ENCODE measurements around the gene CHPF2.
A peak's percentile ranks its signal among the peaks of the same experiment; 100 is the strongest.

CHPF2 gene

DNA sequence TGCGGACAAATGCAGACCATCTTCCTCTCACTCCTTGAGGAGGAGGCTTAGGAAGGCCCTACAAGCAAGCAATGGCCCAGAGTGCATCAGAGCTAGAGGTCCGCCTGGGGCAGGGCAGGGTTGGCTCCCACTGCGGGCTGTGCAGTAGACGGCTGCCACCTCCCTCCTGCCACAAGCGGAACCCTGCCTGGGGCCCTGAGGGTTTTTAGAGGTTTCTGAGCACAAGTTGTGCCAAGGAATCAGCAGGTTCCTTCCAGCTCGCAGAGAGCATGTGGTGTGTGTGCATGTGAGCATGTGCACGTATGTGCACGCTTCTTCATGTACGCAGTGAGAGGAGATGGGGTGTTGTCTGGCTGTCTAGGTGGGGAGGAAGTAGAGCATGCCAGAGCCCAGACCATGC lies 42.1 kb downstream of the CHPF2 start:
- Histone ChIP-seq H3K4me1 (ENCODE audit: control insufficient read depth, insufficient read depth, low read length) (peaks cover 27% of the 10 kb centered on the region), H3K4me3 (ENCODE audit: low read length) (no peak overlapping the region), H3K9ac (ENCODE audit: low read length) (no peak overlapping the region), H3K9me3 (ENCODE audit: control insufficient read depth, low read length) (no peaks in the 10 kb centered on the region), H3K27me3 (replicated peaks; ENCODE audit: control insufficient read depth, insufficient read depth, low read length) (peaks cover 16% of the 10 kb centered on the region), H3K36me3 (ENCODE audit: control insufficient read depth, insufficient read depth, low read length, severe bottlenecking) (no peaks in the 10 kb centered on the region)
- no peak for DNase-seq (ENCODE audit: low read depth)

GRCh38 chr7:151274936-151275812 lies 42.9 kb downstream of the CHPF2 start:
- peaks cover 24% of the 10 kb centered on the region for H3K27me3 ChIP-seq (replicated peaks; ENCODE audit: control insufficient read depth, insufficient read depth, low read length)
- peaks cover 27% of the 10 kb centered on the region for H3K4me1 ChIP-seq (ENCODE audit: control insufficient read depth, insufficient read depth, low read length)
- H3K4me3 ChIP-seq (ENCODE audit: low read length), result no peak overlapping the region
- DNase-seq (ENCODE audit: low read depth), result no peak
- no peak overlapping the region for H3K9ac ChIP-seq (ENCODE audit: low read length)
- H3K9me3 ChIP-seq (ENCODE audit: control insufficient read depth, low read length), result no peaks in the 10 kb centered on the region
- H3K36me3 ChIP-seq (ENCODE audit: control insufficient read depth, insufficient read depth, low read length, severe bottlenecking), result no peaks in the 10 kb centered on the region

DNA sequence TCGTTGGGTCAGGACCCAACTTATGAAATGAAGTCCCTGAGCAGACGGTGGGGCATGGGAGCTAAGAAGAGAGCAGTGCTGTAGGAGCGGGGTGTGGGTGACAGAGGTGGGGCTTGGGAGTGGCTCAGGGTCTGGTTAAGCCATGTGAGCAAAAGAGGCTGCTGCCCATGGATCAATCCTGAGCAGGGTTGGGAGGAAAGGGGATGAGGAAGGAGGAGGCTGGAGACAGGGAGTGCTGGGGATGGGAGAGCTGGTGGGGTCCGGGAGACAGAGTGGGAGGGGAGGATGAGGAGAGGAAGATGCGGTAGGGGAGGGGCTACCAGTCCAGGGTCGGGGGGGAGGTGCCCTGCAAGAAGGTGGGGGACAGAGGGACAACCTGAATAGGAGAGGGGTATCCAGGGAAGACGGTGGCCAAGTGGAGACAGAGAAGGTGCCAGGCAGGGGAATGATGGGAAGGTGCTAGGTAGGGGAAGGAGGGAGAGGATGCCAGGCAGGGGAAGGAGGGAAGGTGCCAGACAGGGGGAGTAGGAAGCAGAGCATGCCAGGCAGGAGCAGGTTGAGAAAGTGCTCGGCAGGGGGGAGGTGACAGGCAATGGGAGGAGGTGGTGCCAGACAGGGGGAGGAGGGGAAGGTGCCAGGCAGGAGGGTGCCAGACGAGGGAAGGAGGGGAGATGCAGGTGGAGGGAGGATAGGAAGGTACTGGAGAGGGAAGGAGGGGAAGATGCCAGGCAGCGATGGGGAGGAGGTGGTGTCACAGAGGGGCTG lies 43.7 kb downstream of the CHPF2 start:
- no peaks in the 10 kb centered on the region for H3K36me3 ChIP-seq (ENCODE audit: control insufficient read depth, insufficient read depth, low read length, severe bottlenecking)
- peaks cover 30% of the 10 kb centered on the region for H3K27me3 ChIP-seq (replicated peaks; ENCODE audit: control insufficient read depth, insufficient read depth, low read length)
- DNase-seq (ENCODE audit: low read depth), result no peak
- H3K9me3 ChIP-seq (ENCODE audit: control insufficient read depth, low read length), result no peaks in the 10 kb centered on the region
- no peak overlapping the region for H3K4me3 ChIP-seq (ENCODE audit: low read length)
- no peak overlapping the region for H3K9ac ChIP-seq (ENCODE audit: low read length)
- H3K4me1 ChIP-seq (ENCODE audit: control insufficient read depth, insufficient read depth, low read length), result peaks cover 25% of the 10 kb centered on the region

DNA sequence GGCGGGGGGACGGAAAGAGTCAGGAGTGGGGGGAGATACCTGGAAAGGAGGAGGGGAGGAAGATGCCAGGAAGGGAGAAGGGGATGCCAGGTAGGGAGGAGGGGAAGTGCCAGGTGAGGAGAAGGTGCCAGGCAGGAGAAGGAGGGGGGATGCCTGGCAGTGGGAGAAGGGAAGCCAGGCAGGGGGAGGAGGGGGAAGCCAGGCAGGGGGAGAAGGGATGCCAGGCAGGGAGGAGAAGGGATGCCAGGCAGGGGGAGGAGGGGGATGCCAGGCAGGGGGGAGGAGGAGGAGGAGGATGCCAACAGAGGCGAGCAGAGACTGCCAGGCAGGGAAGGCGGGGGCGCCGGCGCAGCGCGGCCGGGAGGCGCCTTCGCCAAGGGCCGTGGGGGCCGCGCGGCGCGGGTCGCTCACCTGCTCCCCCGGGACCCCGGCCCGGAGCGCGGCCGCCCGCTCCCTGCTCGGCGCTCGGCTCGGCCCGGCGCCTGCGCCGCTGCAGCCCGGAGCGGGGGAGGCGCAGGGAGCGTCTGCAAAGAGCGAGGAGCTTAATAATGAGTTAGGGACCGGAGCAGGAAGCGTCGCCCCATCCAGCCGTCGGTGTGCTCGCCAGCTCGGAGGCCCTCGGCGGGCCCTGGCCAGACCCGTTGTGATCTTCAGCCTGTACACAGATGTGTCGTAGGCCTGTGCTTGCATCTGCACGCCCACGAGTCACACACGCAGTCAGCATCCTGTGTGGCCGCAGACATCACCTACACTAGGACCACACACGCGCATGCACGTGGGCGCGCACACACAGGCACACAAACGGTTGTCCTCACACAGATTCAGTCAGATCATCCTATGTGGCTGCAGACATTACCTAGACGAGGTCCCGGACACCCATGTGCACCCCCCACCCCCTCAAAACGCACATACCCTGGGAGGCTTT lies 44.6 kb downstream of the CHPF2 start:
- H3K36me3 ChIP-seq (ENCODE audit: control insufficient read depth, insufficient read depth, low read length, severe bottlenecking), result no peaks in the 10 kb centered on the region
- H3K27me3 ChIP-seq (replicated peaks; ENCODE audit: control insufficient read depth, insufficient read depth, low read length), result peaks cover 39% of the 10 kb centered on the region
- peak; percentile 83 for DNase-seq (ENCODE audit: low read depth)
- no peaks in the 10 kb centered on the region for H3K9me3 ChIP-seq (ENCODE audit: control insufficient read depth, low read length)
- peaks cover 16% of the 10 kb centered on the region for H3K4me1 ChIP-seq (ENCODE audit: control insufficient read depth, insufficient read depth, low read length)
- peak overlapping the region; percentile 69 for H3K4me3 ChIP-seq (ENCODE audit: low read length)
- H3K9ac ChIP-seq (ENCODE audit: low read length), result peak overlapping the region; percentile 58

- Histone ChIP-seq H3K4me1 (ENCODE audit: control insufficient read depth, insufficient read depth, low read length) (peaks cover 9% of the 10 kb centered on the region), H3K27me3 (replicated peaks; ENCODE audit: control insufficient read depth, insufficient read depth, low read length) (peaks cover 42% of the 10 kb centered on the region), H3K9ac (ENCODE audit: low read length) (no peak overlapping the region), H3K9me3 (ENCODE audit: control insufficient read depth, low read length) (no peaks in the 10 kb centered on the region), H3K4me3 (ENCODE audit: low read length) (no peak overlapping the region), H3K36me3 (ENCODE audit: control insufficient read depth, insufficient read depth, low read length, severe bottlenecking) (no peaks in the 10 kb centered on the region)
- no peak for DNase-seq (ENCODE audit: low read depth)
These were observed 45.3 kb downstream of the CHPF2 start for GRCh38 chr7:151277631-151278030.

DNA sequence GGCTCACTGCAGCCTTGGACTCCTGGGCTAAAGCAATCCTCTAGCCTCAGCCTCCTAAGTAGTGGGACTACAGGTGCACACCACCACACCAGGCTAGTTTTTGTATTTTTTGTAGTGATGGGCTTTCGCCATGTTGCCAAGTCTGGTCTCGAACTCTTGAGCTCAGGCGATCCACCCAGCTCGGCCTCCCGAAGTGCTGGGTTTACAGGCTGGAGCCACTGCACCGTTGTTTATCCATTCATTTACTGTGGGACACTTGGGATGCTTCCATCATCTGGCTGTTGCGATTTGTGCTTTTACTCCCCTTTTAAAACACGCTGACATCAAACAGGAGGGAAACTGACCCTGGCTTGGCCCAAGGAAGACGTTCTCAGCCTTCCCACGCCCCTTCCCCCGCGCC lies 46.7 kb downstream of the CHPF2 start:
- peaks cover 8% of the 10 kb centered on the region for H3K9me3 ChIP-seq (ENCODE audit: control insufficient read depth, low read length)
- no peak overlapping the region for H3K9ac ChIP-seq (ENCODE audit: low read length)
- DNase-seq (ENCODE audit: low read depth), result no peak
- peaks cover 46% of the 10 kb centered on the region for H3K27me3 ChIP-seq (replicated peaks; ENCODE audit: control insufficient read depth, insufficient read depth, low read length)
- no peaks in the 10 kb centered on the region for H3K36me3 ChIP-seq (ENCODE audit: control insufficient read depth, insufficient read depth, low read length, severe bottlenecking)
- peaks cover 5% of the 10 kb centered on the region for H3K4me1 ChIP-seq (ENCODE audit: control insufficient read depth, insufficient read depth, low read length)
- H3K4me3 ChIP-seq (ENCODE audit: low read length), result no peak overlapping the region

DNA sequence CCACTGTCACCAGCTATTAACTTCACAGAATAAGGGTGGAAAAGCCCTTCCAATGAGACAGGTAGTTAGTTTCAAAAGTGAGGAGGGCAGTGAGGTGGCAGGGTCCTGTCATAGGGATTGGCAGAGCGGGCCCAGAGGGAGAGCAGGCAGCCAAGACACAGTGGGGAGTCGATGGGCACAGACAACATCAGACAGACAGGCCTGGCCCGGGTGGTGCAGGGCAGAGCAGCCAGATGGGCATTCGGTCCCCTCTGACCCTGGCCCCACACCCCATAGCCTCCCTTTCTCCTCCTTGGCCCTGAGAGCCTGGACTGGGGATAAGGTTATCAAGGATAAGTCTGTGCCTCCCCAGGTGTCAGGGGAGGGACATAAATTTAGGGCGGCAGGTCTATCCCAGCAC lies 47.6 kb downstream of the CHPF2 start:
- Histone ChIP-seq H3K9me3 (ENCODE audit: control insufficient read depth, low read length) (peaks cover 8% of the 10 kb centered on the region), H3K4me1 (ENCODE audit: control insufficient read depth, insufficient read depth, low read length) (peaks cover 5% of the 10 kb centered on the region), H3K27me3 (replicated peaks; ENCODE audit: control insufficient read depth, insufficient read depth, low read length) (peaks cover 48% of the 10 kb centered on the region), H3K9ac (ENCODE audit: low read length) (no peak overlapping the region), H3K4me3 (ENCODE audit: low read length) (no peak overlapping the region), H3K36me3 (ENCODE audit: control insufficient read depth, insufficient read depth, low read length, severe bottlenecking) (no peaks in the 10 kb centered on the region)
- DNase-seq (ENCODE audit: low read depth), result no peak

- H3K27me3 ChIP-seq (replicated peaks; ENCODE audit: control insufficient read depth, insufficient read depth, low read length), result peaks cover 48% of the 10 kb centered on the region
- no peaks in the 10 kb centered on the region for H3K36me3 ChIP-seq (ENCODE audit: control insufficient read depth, insufficient read depth, low read length, severe bottlenecking)
- H3K9me3 ChIP-seq (ENCODE audit: control insufficient read depth, low read length), result peaks cover 8% of the 10 kb centered on the region
- no peak overlapping the region for H3K9ac ChIP-seq (ENCODE audit: low read length)
- no peak for DNase-seq (ENCODE audit: low read depth)
- H3K4me3 ChIP-seq (ENCODE audit: low read length), result no peak overlapping the region
- H3K4me1 ChIP-seq (ENCODE audit: control insufficient read depth, insufficient read depth, low read length), result peaks cover 5% of the 10 kb centered on the region
These were observed 48.2 kb downstream of the CHPF2 start for GRCh38 chr7:151280388-151281019.

DNA sequence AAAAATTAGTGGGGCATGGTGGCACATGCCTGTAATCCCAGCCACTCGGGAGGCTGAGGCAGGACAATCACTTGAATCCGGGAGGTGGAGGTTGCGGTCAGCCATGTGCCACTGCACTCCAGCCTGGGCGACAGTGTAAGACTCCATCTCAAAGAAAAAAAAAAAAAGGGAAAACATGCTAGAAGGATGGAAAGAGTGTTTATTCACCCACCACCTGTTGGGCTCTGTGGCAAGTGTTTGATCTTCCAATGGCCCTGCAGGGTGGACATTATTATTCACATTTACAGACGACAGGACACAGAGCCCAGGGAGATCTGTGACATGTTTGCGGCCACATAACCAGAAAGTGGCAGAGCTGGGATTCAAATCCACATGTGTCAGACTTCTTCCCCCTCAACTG lies 49.4 kb downstream of the CHPF2 start:
- H3K4me3 ChIP-seq (ENCODE audit: low read length), result no peak overlapping the region
- H3K9me3 ChIP-seq (ENCODE audit: control insufficient read depth, low read length), result peaks cover 8% of the 10 kb centered on the region
- peaks cover 10% of the 10 kb centered on the region for H3K4me1 ChIP-seq (ENCODE audit: control insufficient read depth, insufficient read depth, low read length)
- peaks cover 48% of the 10 kb centered on the region for H3K27me3 ChIP-seq (replicated peaks; ENCODE audit: control insufficient read depth, insufficient read depth, low read length)
- no peak for DNase-seq (ENCODE audit: low read depth)
- no peak overlapping the region for H3K9ac ChIP-seq (ENCODE audit: low read length)
- no peaks in the 10 kb centered on the region for H3K36me3 ChIP-seq (ENCODE audit: control insufficient read depth, insufficient read depth, low read length, severe bottlenecking)

GRCh38 chr7:151282111-151282510 lies 49.8 kb downstream of the CHPF2 start:
- Histone ChIP-seq H3K4me3 (ENCODE audit: low read length) (no peak overlapping the region), H3K9ac (ENCODE audit: low read length) (no peak overlapping the region), H3K9me3 (ENCODE audit: control insufficient read depth, low read length) (peaks cover 8% of the 10 kb centered on the region), H3K36me3 (ENCODE audit: control insufficient read depth, insufficient read depth, low read length, severe bottlenecking) (no peaks in the 10 kb centered on the region), H3K4me1 (ENCODE audit: control insufficient read depth, insufficient read depth, low read length) (peaks cover 9% of the 10 kb centered on the region), H3K27me3 (replicated peaks; ENCODE audit: control insufficient read depth, insufficient read depth, low read length) (peaks cover 48% of the 10 kb centered on the region)
- no peak for DNase-seq (ENCODE audit: low read depth)
